Ishikawa (cell line): ENCODE measurements around the gene SH3BP4.

Experiments
- CEBPB ChIP-seq: IDR thresholded peaks from 2 replicates; pipeline ENCODE4 v1.6.1; 2012
- EGR1 ChIP-seq: IDR thresholded peaks from 2 replicates; pipeline ENCODE4 v1.6.1; 2012
- TEAD4 ChIP-seq: IDR thresholded peaks from 2 replicates; pipeline ENCODE4 v1.6.1; 2012
- TF ChIP-seq, protein P1 (sequence below): IDR thresholded peaks from 2 replicates; pipeline ENCODE4 v1.6.1; 2012

DNA sequence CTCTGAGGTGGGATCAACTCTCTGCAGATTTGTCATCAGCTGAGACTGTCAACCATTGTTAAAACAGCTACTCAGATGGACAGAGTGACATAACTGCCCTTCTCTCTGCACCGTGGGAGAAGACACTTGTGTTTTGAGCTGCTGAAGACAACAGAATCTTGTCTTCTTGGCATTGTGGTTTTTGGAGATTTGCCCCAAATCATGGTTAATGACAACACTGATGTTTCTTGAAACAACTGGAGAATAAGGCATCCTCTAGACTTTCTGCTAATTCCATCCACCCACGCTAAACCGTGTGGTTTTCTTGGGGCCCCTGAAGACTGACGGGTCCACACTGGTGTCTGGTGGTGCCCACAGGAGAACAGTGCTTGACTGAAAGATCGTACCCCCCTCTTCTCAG lies 39.5 kb downstream of the SH3BP4 start:
- TF ChIP-seq TEAD4, result no peak
- TF ChIP-seq CEBPB, result no peak
- TF ChIP-seq, protein P1, sequence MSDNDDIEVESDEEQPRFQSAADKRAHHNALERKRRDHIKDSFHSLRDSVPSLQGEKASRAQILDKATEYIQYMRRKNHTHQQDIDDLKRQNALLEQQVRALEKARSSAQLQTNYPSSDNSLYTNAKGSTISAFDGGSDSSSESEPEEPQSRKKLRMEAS, result no peak
- TF ChIP-seq EGR1, result no peak
